ENCODE results near the gene UBE2J2. TPM values are rescaled to one million over a fixed set of nuclear protein-coding genes. Genes with fewer than 3 reads are reported as not detected.

UBE2J2 gene
- total RNA-seq, 1 donor from 2014 or later: 73.8 TPM

DNA sequence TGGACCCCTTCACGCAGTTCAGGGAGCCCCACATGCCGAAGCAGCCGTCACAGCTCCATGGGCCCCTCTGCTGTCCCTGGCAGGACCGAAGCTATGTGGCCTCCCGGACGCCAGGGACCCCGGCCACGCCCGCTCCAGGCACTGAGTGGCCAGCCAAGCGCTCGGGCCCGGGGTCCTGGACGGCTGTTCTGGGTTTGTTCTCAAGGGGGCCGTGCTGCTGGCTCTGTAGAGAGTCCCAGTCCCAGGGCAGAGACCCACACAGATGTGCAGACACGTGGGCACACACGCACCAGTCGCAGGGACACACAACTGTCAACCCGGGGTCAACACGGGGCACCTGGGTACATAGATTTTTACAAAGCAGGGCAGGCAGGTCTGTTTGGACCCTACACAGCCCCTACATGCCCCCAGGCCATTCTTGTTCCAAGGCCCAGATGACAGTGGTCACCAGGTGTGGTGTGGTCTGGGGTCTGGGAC is 34.9 kb downstream of the UBE2J2 start:
- no peak for DNase-seq (ENCODE audit: extremely low spot score, unreplicated experiment)
- TF ChIP-seq, protein P1, sequence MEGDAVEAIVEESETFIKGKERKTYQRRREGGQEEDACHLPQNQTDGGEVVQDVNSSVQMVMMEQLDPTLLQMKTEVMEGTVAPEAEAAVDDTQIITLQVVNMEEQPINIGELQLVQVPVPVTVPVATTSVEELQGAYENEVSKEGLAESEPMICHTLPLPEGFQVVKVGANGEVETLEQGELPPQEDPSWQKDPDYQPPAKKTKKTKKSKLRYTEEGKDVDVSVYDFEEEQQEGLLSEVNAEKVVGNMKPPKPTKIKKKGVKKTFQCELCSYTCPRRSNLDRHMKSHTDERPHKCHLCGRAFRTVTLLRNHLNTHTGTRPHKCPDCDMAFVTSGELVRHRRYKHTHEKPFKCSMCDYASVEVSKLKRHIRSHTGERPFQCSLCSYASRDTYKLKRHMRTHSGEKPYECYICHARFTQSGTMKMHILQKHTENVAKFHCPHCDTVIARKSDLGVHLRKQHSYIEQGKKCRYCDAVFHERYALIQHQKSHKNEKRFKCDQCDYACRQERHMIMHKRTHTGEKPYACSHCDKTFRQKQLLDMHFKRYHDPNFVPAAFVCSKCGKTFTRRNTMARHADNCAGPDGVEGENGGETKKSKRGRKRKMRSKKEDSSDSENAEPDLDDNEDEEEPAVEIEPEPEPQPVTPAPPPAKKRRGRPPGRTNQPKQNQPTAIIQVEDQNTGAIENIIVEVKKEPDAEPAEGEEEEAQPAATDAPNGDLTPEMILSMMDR (conservative IDR thresholded peaks at IDR 0.05): no peak
- H3K4me1 Mint-ChIP-seq (ENCODE audit: unreplicated experiment): peaks cover 5% of the 10 kb centered on the region
- no peak overlapping the region for H3K27ac Mint-ChIP-seq
- H3K9me3 Mint-ChIP-seq: no peaks in the 10 kb centered on the region
- no peak overlapping the region for H3K4me3 Mint-ChIP-seq
- H3K27me3 Mint-ChIP-seq: no peaks in the 10 kb centered on the region
- peaks cover 5% of the 10 kb centered on the region for H3K36me3 Mint-ChIP-seq

DNA sequence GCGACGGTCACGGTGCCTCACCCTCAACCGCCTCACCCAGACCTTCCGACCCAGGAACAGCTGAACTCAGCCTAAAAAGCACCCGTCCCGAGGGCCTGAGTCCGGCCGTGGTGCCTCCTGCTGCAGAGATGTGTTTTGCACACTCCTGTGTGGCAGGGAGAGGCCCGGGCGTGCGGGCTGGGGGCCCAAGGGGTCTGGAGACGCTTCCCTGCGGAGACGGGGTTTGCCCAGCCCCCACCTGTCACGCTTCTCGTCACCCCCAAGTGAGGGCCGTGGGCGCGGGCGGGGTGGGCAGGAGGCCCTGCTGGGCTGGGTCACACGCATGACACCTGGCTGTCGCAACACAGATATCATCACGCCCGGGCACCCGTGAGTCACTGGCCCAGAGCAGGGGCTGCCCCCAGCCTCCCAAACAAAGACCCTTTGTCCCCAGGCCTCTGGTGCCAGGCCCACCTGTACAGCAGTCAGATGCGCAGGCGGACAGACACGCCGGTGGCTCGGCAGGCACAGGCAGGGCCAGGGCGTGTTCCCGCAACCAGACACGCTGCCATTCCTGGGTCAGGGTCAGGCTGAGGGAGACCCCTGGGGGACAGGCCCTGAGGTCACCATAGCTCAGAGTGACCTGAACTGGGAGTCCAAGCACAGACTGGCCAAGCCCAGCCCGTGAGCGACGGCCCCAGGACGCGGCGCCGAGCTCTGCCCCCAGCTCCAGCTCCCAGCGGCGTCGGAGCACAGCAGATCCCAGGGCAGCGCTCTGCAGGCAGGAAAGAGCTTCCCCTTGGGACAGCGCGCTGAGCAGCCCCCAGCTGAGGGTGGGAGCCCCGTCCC is 35.6 kb downstream of the UBE2J2 start:
- no peak overlapping the region for H3K4me3 Mint-ChIP-seq
- H3K27me3 Mint-ChIP-seq: no peaks in the 10 kb centered on the region
- H3K9me3 Mint-ChIP-seq: no peaks in the 10 kb centered on the region

DNA sequence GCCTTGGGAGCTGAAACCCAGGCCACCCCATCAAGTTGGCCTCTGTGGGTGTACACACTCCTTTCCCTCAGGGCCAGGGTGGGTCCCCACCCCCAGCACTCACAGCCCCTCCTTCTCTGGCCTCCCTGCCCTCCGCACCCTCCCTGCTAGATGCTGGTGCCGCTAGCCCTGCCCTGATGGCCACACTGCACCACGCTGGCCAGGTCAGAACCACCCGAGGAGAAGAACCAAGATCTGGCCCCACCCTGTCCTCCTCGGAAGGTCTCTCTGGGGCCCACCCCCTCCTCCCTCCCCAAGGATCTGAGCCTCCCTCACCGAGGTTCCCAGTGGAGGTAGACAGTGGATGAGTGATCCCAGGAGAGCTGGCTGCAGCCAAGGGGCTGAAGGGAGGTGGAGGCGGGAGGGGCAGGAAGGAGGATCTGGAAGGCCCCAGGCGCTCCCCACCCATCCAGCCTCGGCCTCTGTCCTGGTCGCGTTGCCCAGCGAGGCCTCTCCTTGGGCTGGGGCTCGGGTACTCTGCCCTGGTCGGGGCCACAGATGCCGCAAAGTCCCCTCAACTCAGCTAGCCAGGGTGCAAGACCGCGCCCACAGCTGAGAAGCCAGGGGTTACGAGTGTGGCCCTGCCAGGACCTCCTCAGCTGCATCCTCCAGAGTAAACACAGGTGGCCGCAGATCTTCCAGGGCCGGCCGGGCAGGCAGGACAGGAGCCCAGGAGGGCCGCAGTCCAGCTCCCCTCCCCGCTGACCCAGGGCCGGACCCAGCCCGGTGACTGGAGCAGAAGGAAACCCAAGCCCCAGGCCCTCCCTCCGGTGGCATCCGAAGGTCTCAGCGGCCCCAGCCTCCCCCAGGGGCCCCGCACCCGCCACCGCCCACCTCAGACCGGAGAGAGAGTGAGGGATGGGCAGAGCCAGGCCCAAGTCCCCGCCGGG is 36.4 kb downstream of the UBE2J2 start:
- Mint-ChIP-seq H3K27ac (no peak overlapping the region), H3K4me1 (ENCODE audit: unreplicated experiment) (peaks cover 11% of the 10 kb centered on the region), H3K9me3 (no peaks in the 10 kb centered on the region), H3K27me3 (no peaks in the 10 kb centered on the region), H3K4me3 (no peak overlapping the region), H3K36me3 (peaks cover 9% of the 10 kb centered on the region)
- TF ChIP-seq, protein P1 (conservative IDR thresholded peaks at IDR 0.05): no peak
- DNase-seq (ENCODE audit: extremely low spot score, unreplicated experiment): no peak

More for the DNA sequence above, 35.6 kb downstream of the UBE2J2 start:
- Mint-ChIP-seq H3K27ac (no peak overlapping the region), H3K4me1 (ENCODE audit: unreplicated experiment) (peaks cover 11% of the 10 kb centered on the region), H3K36me3 (peaks cover 9% of the 10 kb centered on the region)
- no peak for DNase-seq (ENCODE audit: extremely low spot score, unreplicated experiment)
- TF ChIP-seq, protein P1 (conservative IDR thresholded peaks at IDR 0.05): no peak

DNA sequence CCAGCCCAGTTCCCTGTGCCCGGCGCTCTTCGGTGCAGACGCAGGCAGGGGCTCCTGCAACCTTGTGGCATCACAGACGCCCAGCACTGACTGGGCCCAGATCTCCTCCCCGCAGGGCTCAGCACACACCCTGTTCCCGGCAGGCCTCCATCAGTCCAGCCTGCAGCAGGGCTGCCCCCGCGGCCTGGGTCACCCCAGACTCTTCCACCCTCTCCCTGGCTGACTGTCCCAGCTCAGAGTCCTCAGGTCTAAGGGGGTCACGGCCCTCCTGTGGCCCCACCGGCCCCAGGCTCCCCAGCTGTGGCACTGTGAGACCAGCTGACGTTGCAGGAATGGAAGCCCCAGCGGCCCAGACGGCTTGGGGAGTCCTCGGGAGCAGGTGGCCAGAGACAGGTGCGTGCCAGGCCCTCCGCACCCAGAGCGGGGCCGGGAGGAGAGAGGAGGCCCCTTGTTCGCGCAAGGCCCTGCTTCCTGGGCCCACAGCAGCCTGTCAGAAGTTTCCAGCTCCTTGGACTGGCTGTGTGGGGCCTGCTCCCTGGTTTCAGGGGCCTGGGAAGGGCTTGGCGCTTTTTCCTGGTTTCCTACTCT is 37.4 kb downstream of the UBE2J2 start:
- TF ChIP-seq, protein P1 (conservative IDR thresholded peaks at IDR 0.05): no peak
- Mint-ChIP-seq H3K36me3 (peaks cover 9% of the 10 kb centered on the region), H3K4me1 (ENCODE audit: unreplicated experiment) (peaks cover 11% of the 10 kb centered on the region), H3K27me3 (no peaks in the 10 kb centered on the region), H3K4me3 (no peak overlapping the region), H3K9me3 (no peaks in the 10 kb centered on the region), H3K27ac (no peak overlapping the region)
- no peak for DNase-seq (ENCODE audit: extremely low spot score, unreplicated experiment)

DNA sequence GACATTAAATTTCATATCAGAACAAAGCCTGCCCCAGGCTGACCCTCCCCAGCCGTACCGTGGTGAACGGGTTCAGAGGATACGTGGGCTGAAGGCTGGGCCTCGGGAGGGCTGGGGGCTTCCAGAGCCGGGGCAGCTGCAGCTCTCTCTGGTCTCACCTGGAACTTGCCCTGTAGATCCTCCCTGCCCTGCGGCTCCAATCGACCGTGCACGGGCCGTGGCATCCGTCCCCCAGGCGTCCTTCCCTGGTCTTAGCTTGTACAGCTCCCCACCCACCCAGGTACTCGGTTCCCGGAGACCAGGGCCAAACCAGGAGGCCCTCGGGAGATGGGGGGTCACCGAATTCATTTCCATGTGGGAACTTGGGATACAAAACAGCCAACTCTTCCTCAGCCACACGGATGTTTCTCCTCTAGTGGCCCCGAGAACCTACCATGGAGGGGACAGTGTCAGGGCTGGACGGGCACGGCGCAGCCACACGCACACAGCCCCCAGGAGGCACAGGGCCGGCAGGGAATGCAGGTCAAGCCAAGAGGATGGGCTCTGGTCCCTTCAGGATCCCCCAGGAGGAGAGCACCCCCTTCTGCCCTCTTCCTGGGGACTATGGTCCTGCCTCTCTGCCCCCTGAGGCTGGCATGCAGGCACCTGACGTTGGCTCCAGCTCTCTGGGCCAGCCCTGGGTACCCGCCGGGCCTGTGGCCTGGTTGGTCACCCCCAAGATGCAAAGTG is 38.5 kb downstream of the UBE2J2 start:
- no peak overlapping the region for H3K4me3 Mint-ChIP-seq

More for the DNA sequence above, 38.5 kb downstream of the UBE2J2 start:
- no peaks in the 10 kb centered on the region for H3K27me3 Mint-ChIP-seq
- peaks cover 9% of the 10 kb centered on the region for H3K36me3 Mint-ChIP-seq
- H3K27ac Mint-ChIP-seq: no peak overlapping the region
- TF ChIP-seq, protein P1 (conservative IDR thresholded peaks at IDR 0.05): no peak
- DNase-seq (ENCODE audit: extremely low spot score, unreplicated experiment): no peak
- H3K9me3 Mint-ChIP-seq: no peaks in the 10 kb centered on the region
- H3K4me1 Mint-ChIP-seq (ENCODE audit: unreplicated experiment): peaks cover 15% of the 10 kb centered on the region

Data from type B pancreatic cell (in vitro differentiated cells).